Measurements from ENCODE around the gene FMO4.
"Not testable (repeated sequence)": the region's sequence is repeated elsewhere in the genome, so short reads cannot be mapped to it uniquely, and the experiment has no call there.

Gene FMO4

DNA sequence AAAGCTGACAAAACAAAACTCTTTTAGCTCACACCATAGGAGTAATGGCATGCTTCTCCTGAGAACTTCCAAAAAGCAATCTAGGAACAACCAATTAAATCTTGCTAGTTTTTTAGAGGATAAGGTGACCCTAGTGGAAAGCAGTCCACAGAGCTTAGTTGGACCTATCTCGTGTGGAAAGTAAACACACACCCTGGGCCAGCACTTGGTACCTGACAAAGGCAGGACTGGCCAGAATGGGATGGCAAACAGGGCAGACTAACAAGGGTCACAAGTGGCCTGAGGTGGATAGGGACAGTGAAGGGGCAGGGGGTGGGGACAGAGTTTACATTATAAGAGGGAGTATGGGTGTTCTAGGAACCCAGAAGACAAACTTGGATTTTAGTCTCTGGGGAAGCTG, 22.0 kb downstream of the FMO4 start:
- no peak for DNase-seq

- DNase-seq: not testable (repeated sequence)
These were observed 25.4 kb downstream of the FMO4 start for GRCh38 chr1:171339345-171339744.

- DNase-seq: peak; percentile 38
These were observed 29.9 kb downstream of the FMO4 start for GRCh38 chr1:171343727-171344472.

DNA sequence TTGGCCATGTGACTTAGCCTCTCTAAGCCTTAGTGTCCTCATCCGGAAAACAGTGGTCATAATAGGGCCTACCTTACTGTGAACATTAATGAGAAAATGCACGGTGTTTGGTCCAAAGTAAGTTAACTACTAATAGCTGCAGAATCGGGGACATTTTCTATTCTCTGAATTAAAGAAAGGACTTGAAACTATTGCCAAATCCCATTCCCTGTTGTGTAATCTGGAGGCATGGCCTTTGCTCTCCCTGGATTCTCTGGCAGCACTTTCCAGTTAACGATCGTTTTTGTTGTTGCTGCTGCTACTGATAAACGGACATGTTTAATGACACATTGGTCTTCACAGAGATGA, 30.5 kb downstream of the FMO4 start:
- DNase-seq: no peak

DNA sequence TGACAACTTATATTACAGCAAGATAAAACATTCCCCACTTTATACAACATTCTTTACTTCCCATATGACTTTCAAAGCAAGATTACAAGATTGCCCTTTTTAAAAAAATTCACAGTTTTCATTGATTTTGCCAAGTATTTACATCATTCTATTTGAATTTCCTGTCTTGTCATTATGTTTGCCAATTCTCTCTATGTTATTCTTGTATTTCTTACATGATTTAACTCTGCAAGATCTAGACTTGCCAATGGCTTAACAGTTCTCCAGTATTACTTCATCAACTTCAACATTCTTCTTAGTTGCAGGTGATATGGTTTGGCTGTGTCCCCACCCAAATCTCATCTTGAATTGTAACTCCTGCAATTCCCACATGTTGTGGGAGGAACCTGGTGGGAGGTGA, 31.6 kb downstream of the FMO4 start:
- DNase-seq: no peak

GRCh38 chr1:171346881-171347280, 32.9 kb downstream of the FMO4 start:
- no peak for DNase-seq

GRCh38 chr1:171350594-171350993, 36.6 kb downstream of the FMO4 start:
- DNase-seq: no peak

DNA sequence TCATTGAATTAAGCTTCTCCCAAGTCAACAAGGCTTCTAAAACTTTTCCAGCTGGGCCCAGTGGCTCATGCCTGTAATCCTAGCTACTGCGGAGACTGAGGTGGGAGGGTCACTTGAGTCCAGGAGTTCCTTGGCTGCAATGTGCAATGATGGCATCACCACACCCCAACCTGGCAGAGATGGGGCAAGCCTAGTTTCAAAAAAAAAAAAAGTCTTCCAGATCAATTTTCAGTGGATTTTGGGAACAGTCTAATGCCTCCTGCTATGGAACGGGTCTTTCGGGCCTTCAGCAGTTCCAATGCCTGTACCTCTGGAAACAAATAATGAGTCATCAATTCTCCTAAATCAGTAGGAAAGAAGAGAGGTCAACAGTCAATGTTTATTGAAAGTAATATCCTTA, 38.0 kb downstream of the FMO4 start:
- DNase-seq: no peak

GRCh38 chr1:171352554-171352953, 38.6 kb downstream of the FMO4 start:
- DNase-seq: no peak

DNA sequence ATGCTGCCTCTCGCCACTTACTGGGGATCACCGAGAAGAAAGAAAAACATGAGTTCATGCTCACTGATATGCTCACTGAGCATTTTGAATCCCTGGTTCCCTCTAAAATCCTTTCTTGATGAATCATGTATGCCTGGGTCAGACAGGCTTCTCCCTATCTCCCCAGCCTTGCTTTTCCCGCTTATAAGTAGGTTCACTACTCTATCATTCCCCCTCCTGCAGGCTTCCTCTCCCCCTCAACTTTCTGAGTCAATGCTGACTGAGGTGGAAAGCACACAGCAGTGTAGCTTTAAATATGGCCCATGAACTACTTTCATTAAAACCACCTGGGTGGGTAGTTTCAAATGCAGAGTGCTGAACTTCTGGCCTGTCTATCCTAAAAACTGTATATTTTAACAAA, 41.7 kb downstream of the FMO4 start:
- no peak for DNase-seq

DNA sequence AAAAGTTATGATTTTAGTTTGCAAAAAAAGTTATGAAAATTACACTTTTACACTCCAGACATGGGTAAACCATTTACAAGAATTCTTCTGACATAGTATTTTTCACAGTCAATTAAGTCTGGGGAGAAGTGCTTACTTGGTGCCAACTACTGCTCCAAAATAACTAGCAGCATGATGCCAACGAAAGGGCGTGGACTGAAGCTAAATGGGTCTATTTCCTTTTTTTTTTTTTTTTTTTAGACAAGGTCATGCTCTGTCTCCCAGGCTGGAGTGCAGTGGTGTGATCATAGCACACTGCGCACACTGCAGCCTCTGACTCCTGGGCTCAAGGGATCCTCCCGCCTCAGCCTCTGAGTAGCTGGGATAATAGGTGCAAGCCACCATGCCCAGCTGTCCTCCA, 43.2 kb downstream of the FMO4 start:
- no peak for DNase-seq

DNA sequence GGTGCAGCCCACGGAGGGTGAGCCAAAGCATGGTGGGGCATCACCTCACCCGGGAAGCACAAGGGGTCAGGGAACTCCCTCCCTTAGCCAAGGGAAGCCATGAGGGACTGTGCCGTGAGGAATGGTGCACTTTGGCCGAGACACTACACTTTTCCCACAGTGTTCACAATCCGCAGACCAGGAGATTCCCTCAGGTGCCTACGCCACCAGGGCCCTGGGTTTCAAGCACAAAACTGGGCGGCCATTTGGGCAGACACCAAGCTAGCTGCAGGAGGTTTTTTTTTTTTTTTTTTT, 45.3 kb downstream of the FMO4 start:
- DNase-seq: not testable (repeated sequence)

- not testable (repeated sequence) for DNase-seq
These were observed 45.9 kb downstream of the FMO4 start for GRCh38 chr1:171359731-171360527.

GRCh38 chr1:171366085-171366484, 52.1 kb downstream of the FMO4 start:
- no peak for DNase-seq

- no peak for DNase-seq
These were observed 52.8 kb downstream of the FMO4 start for GRCh38 chr1:171366816-171367215.

- no peak for DNase-seq
These were observed 53.5 kb downstream of the FMO4 start for GRCh38 chr1:171367436-171367835.

- no peak for DNase-seq
These were observed 58.6 kb downstream of the FMO4 start for GRCh38 chr1:171372418-171373084.

DNA sequence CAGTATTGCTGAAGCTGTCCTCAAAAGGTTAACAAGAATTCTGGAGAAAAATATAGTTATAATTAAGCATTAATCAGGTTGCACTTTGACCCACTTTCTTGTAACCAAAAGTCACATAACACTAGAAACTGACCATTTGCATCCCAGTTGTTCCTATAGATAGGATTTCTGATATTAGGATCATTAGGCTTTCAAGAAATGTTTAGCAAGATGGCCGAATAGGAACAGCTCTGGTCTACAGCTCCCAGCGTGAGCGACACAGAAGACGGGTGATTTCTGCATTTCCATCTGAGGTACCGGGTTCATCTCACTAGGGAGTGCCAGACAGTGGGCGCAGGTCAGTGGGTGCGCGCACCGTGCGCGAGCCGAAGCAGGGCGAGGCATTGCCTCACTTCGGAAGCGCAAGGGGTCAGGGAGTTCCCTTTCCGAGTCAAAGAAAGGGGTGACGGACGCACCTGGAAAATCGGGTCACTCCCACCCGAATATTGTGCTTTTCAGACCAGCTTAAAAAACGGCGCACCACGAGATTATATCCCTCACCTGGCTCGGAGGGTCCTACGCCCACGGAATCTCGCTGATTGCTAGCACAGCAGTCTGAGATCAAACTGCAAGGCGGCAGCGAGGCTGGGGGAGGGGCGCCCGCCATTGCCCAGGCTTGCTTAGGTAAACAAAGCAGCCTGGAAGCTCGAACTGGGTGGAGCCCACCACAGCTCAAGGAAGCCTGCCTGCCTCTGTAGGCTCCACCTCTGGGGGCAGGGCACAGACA, 59.6 kb downstream of the FMO4 start:
- DNase-seq: not testable (repeated sequence)

GRCh38 chr1:171379846-171380245, 65.9 kb downstream of the FMO4 start:
- no peak for DNase-seq

- DNase-seq: no peak
These were observed 67.9 kb downstream of the FMO4 start for GRCh38 chr1:171381866-171382210.

DNA sequence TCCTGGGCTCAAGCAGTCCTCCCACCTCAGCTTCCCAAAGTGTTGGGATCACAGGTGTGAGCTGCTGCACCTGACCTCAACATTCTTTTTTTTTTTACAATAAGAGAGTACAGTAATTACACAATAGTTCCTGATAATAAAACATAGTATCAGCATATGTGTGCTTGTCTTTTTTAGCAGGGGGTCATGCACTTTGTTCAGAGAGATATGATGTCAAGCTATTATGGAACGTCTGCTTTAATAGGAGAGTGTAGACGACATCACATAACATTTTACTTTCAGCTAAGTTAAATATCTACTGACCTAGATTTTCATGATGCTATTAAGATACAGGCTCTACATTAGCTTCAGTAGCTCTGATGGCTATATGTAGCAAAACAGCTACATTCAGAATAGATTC, 70.5 kb downstream of the FMO4 start:
- no peak for DNase-seq

GRCh38 chr1:171389171-171389570, 75.2 kb downstream of the FMO4 start:
- no peak for DNase-seq

- not testable (repeated sequence) for DNase-seq
These were observed 76.8 kb downstream of the FMO4 start for GRCh38 chr1:171390740-171391139.
